ENCODE results near the gene TPP1. TPM values are rescaled to one million over a fixed set of nuclear protein-coding genes. Genes with fewer than 3 reads are reported as not detected.

The TPP1 gene
- total RNA-seq, 3 donors from 2014 or later: 25.4 to 35.6 (median 27.3) TPM

GRCh38 chr11:6615046-6615445 lies 4.2 kb downstream of the TPP1 start:
- ATAC-seq: no peak
- Mint-ChIP-seq H3K4me3 (no peak overlapping the region), H3K27me3 (ENCODE audit: low read depth) (no peaks in the 10 kb centered on the region), H3K4me1 (ENCODE audit: low read depth) (peaks cover 24% of the 10 kb centered on the region), H3K9me3 (no peaks in the 10 kb centered on the region), H3K36me3 (ENCODE audit: insufficient read depth) (peaks cover 19% of the 10 kb centered on the region)
- DNase-seq: no peak

- Mint-ChIP-seq H3K9me3 (no peaks in the 10 kb centered on the region), H3K36me3 (ENCODE audit: insufficient read depth) (peaks cover 25% of the 10 kb centered on the region), H3K4me1 (ENCODE audit: low read depth) (peaks cover 30% of the 10 kb centered on the region), H3K4me3 (no peak overlapping the region), H3K27me3 (ENCODE audit: low read depth) (no peaks in the 10 kb centered on the region)
- no peak for ATAC-seq
- no peak for DNase-seq
Observed at GRCh38 chr11:6614446-6614845, 4.8 kb downstream of the TPP1 start.

GRCh38 chr11:6613496-6613895 lies 5.7 kb downstream of the TPP1 start:
- no peak overlapping the region for H3K4me3 Mint-ChIP-seq
- no peaks in the 10 kb centered on the region for H3K9me3 Mint-ChIP-seq
- H3K4me1 Mint-ChIP-seq (ENCODE audit: low read depth): peaks cover 35% of the 10 kb centered on the region
- peaks cover 33% of the 10 kb centered on the region for H3K36me3 Mint-ChIP-seq (ENCODE audit: insufficient read depth)
- no peak for DNase-seq
- no peaks in the 10 kb centered on the region for H3K27me3 Mint-ChIP-seq (ENCODE audit: low read depth)
- ATAC-seq: no peak

- Mint-ChIP-seq H3K27me3 (ENCODE audit: low read depth) (no peaks in the 10 kb centered on the region), H3K4me1 (ENCODE audit: low read depth) (peaks cover 45% of the 10 kb centered on the region), H3K9me3 (no peaks in the 10 kb centered on the region), H3K36me3 (ENCODE audit: insufficient read depth) (peaks cover 37% of the 10 kb centered on the region), H3K4me3 (peak within 1 kb of the TSS; percentile 91)
- DNase-seq: peak; percentile 95
- ATAC-seq: peak; percentile 84 to 86
Observed at GRCh38 chr11:6612213-6613041, 6.8 kb downstream of the TPP1 start, which contains the start of gene TAF10. TSS of gene TAF10 (minus strand) at chr11:6612216. CDS start at chr11:6612189, 27 bp downstream.

GRCh38 chr11:6611963-6612212 lies 7.3 kb downstream of the TPP1 start:
- Mint-ChIP-seq H3K9me3 (no peaks in the 10 kb centered on the region), H3K4me3 (peak overlapping the region; percentile 91), H3K4me1 (ENCODE audit: low read depth) (peaks cover 47% of the 10 kb centered on the region), H3K27me3 (ENCODE audit: low read depth) (no peaks in the 10 kb centered on the region), H3K36me3 (ENCODE audit: insufficient read depth) (peaks cover 40% of the 10 kb centered on the region)
- DNase-seq: no peak
- no peak for ATAC-seq

- Mint-ChIP-seq H3K9me3 (no peaks in the 10 kb centered on the region), H3K4me3 (peak overlapping the region; percentile 91), H3K4me1 (ENCODE audit: low read depth) (peaks cover 44% of the 10 kb centered on the region), H3K36me3 (ENCODE audit: insufficient read depth) (peaks cover 40% of the 10 kb centered on the region), H3K27me3 (ENCODE audit: low read depth) (no peaks in the 10 kb centered on the region)
- peak; percentile 19 to 21 for ATAC-seq
- peak; percentile 30 for DNase-seq
Observed at GRCh38 chr11:6611092-6611962, 7.9 kb downstream of the TPP1 start.

- Mint-ChIP-seq H3K27me3 (ENCODE audit: low read depth) (no peaks in the 10 kb centered on the region), H3K36me3 (ENCODE audit: insufficient read depth) (peaks cover 34% of the 10 kb centered on the region), H3K9me3 (no peaks in the 10 kb centered on the region), H3K4me3 (peak overlapping the region; percentile 91), H3K4me1 (ENCODE audit: low read depth) (peaks cover 39% of the 10 kb centered on the region)
- DNase-seq (no peak), ATAC-seq (no peak)
Observed at GRCh38 chr11:6610591-6610990, 8.6 kb downstream of the TPP1 start.

- Mint-ChIP-seq H3K36me3 (ENCODE audit: insufficient read depth) (peaks cover 27% of the 10 kb centered on the region), H3K27me3 (ENCODE audit: low read depth) (no peaks in the 10 kb centered on the region), H3K4me3 (no peak overlapping the region), H3K4me1 (ENCODE audit: low read depth) (peaks cover 38% of the 10 kb centered on the region), H3K9me3 (no peaks in the 10 kb centered on the region)
- no peak for DNase-seq
- no peak for ATAC-seq
Observed at GRCh38 chr11:6609502-6610015, 9.7 kb downstream of the TPP1 start.

GRCh38 chr11:6608726-6609501 lies 10.3 kb downstream of the TPP1 start:
- ATAC-seq (no peak), DNase-seq (no peak)
- no peaks in the 10 kb centered on the region for H3K27me3 Mint-ChIP-seq (ENCODE audit: low read depth)
- peaks cover 27% of the 10 kb centered on the region for H3K36me3 Mint-ChIP-seq (ENCODE audit: insufficient read depth)
- no peaks in the 10 kb centered on the region for H3K9me3 Mint-ChIP-seq
- H3K4me1 Mint-ChIP-seq (ENCODE audit: low read depth): peaks cover 38% of the 10 kb centered on the region
- H3K4me3 Mint-ChIP-seq: no peak overlapping the region

- Mint-ChIP-seq H3K9me3 (no peaks in the 10 kb centered on the region), H3K36me3 (ENCODE audit: insufficient read depth) (peaks cover 27% of the 10 kb centered on the region), H3K27me3 (ENCODE audit: low read depth) (no peaks in the 10 kb centered on the region), H3K4me1 (ENCODE audit: low read depth) (peaks cover 38% of the 10 kb centered on the region), H3K4me3 (no peak overlapping the region)
- DNase-seq (no peak), ATAC-seq (no peak)
Observed at GRCh38 chr11:6608011-6608410, 11.2 kb downstream of the TPP1 start.

- Mint-ChIP-seq H3K9me3 (no peaks in the 10 kb centered on the region), H3K4me1 (ENCODE audit: low read depth) (peaks cover 38% of the 10 kb centered on the region)
- DNase-seq: no peak
Observed at GRCh38 chr11:6607190-6607795, 11.9 kb downstream of the TPP1 start.

GRCh38 chr11:6606471-6607189 lies 12.6 kb downstream of the TPP1 start:
- ATAC-seq: no peak

More at GRCh38 chr11:6607190-6607795, 11.9 kb downstream of the TPP1 start:
- Mint-ChIP-seq H3K4me3 (no peak overlapping the region), H3K36me3 (ENCODE audit: insufficient read depth) (peaks cover 27% of the 10 kb centered on the region), H3K27me3 (ENCODE audit: low read depth) (no peaks in the 10 kb centered on the region)
- no peak for ATAC-seq

GRCh38 chr11:6604790-6605189 lies 14.4 kb downstream of the TPP1 start:
- ATAC-seq (no peak), DNase-seq (no peak)
- H3K4me1 Mint-ChIP-seq (ENCODE audit: low read depth): peaks cover 21% of the 10 kb centered on the region

More at GRCh38 chr11:6606471-6607189, 12.6 kb downstream of the TPP1 start:
- H3K4me1 Mint-ChIP-seq (ENCODE audit: low read depth): peaks cover 38% of the 10 kb centered on the region
- H3K36me3 Mint-ChIP-seq (ENCODE audit: insufficient read depth): peaks cover 30% of the 10 kb centered on the region
- H3K9me3 Mint-ChIP-seq: no peaks in the 10 kb centered on the region
- DNase-seq: no peak
- no peak overlapping the region for H3K4me3 Mint-ChIP-seq
- H3K27me3 Mint-ChIP-seq (ENCODE audit: low read depth): no peaks in the 10 kb centered on the region

More at GRCh38 chr11:6604790-6605189, 14.4 kb downstream of the TPP1 start:
- Mint-ChIP-seq H3K4me3 (no peak overlapping the region), H3K9me3 (no peaks in the 10 kb centered on the region), H3K36me3 (ENCODE audit: insufficient read depth) (peaks cover 26% of the 10 kb centered on the region), H3K27me3 (ENCODE audit: low read depth) (no peaks in the 10 kb centered on the region)
